HepG2 (cell line): Measurements from ENCODE around the gene STMN3. TPM values are rescaled to one million over a fixed set of nuclear protein-coding genes. Genes with fewer than 3 reads are reported as not detected.

Experiments
- ARHGAP35 ChIP-seq: sonication (generic); formaldehyde crosslinking; IDR thresholded peaks from 2 replicates; pipeline ENCODE4 v1.9.0; 2022; ENCODE audit warnings: mild to moderate bottlenecking, inconsistent platforms, moderate library complexity, missing genetic modification reagents, borderline replicate concordance
- BRD4 ChIP-seq: sonication (generic); formaldehyde crosslinking; IDR thresholded peaks from 2 replicates; pipeline ENCODE4 v1.4.0; 2020; ENCODE audit warnings: missing genetic modification reagents
- ELF4 ChIP-seq: sonication (generic); formaldehyde crosslinking; IDR thresholded peaks from 2 replicates; pipeline ENCODE4 v1.5.0; 2020; ENCODE audit warnings: missing genetic modification reagents, mild to moderate bottlenecking, moderate library complexity, borderline replicate concordance
- NFIB ChIP-seq: sonication (generic); formaldehyde crosslinking; IDR thresholded peaks from 2 replicates; pipeline ENCODE4 v1.9.0; 2021; ENCODE audit warnings: missing genetic modification reagents, mild to moderate bottlenecking, borderline replicate concordance
- NPAS2 ChIP-seq: sonication (generic); formaldehyde crosslinking; IDR thresholded peaks from 2 replicates; pipeline ENCODE4 v1.8.0; 2022; ENCODE audit warnings: mild to moderate bottlenecking, missing genetic modification reagents, borderline replicate concordance
- RBM39 ChIP-seq: fragments of 200-400 bp; formaldehyde crosslinking; IDR thresholded peaks from one replicate; pipeline ENCODE4 v1.6.1; 2018; ENCODE audit warnings: antibody characterized with exemption, mild to moderate bottlenecking, low read depth, low read length; ENCODE audit not compliant: poor library complexity, severe bottlenecking
- ZFY ChIP-seq: sonication (generic); formaldehyde crosslinking; IDR thresholded peaks from 2 replicates; pipeline ENCODE4 v1.4.0; 2020; ENCODE audit warnings: missing genetic modification reagents
- ZKSCAN5 ChIP-seq: sonication (generic); formaldehyde crosslinking; IDR thresholded peaks from 2 replicates; pipeline ENCODE4 v1.5.1; 2020; ENCODE audit warnings: mild to moderate bottlenecking, missing genetic modification reagents
- ZNF232 ChIP-seq: sonication (generic); formaldehyde crosslinking; IDR thresholded peaks from 2 replicates; pipeline ENCODE4 v1.4.0; 2020; ENCODE audit warnings: missing genetic modification reagents, borderline replicate concordance
- ZNF253 ChIP-seq: sonication (generic); formaldehyde crosslinking; IDR thresholded peaks from 2 replicates; pipeline ENCODE4 v1.8.0; 2022; ENCODE audit warnings: mild to moderate bottlenecking, missing genetic modification reagents, borderline replicate concordance
- ZNF543 ChIP-seq: sonication (generic); formaldehyde crosslinking; IDR thresholded peaks from 2 replicates; pipeline ENCODE4 v1.4.0; 2020; ENCODE audit warnings: mild to moderate bottlenecking, missing genetic modification reagents
- ZNF552 ChIP-seq: sonication (generic); formaldehyde crosslinking; IDR thresholded peaks from 2 replicates; pipeline ENCODE4 v1.9.0; 2022; ENCODE audit warnings: missing genetic modification reagents, mild to moderate bottlenecking, borderline replicate concordance
- ZNF713 ChIP-seq: sonication (generic); formaldehyde crosslinking; IDR thresholded peaks from 2 replicates; pipeline ENCODE4 v1.4.0; 2020; ENCODE audit warnings: mild to moderate bottlenecking, missing genetic modification reagents
- polyA plus RNA-seq, 8 experiments: library from polyadenylated mRNA; depleted of rRNA in 3 of 8; stranded (reverse) in 7 of 8; unstranded in 1 of 8; fragments of >200 nt; fragmentation: Illumina TruSeq in 4 of 8; extraction: Trizol in 4 of 8; gene quantifications; 2 replicates each; pipeline versions ENCODE4 v1.2.1 to v1.2.3, GENCODE V29; 2011 to 2016; ENCODE audit warnings: low read depth in 4 of 8, missing spikeins in 1 of 8, mixed read lengths in 1 of 8; ENCODE audit not compliant: insufficient read depth in 1 of 8
- total RNA-seq, 5 experiments: library from RNA; depleted of rRNA; stranded (reverse); fragments of >200 nt; fragmentation: Illumina TruSeq; extraction: Trizol; gene quantifications; 2 replicates each; pipeline ENCODE4 v1.2.3, GENCODE V29; 2016; ENCODE audit warnings: low read depth in 1 of 5
- TF ChIP-seq, protein P1 (sequence below): sonication (generic); formaldehyde crosslinking; IDR thresholded peaks from 2 replicates; pipeline ENCODE4 v1.4.0; 2020; ENCODE audit warnings: missing genetic modification reagents
- TF ChIP-seq, protein P2 (sequence below): sonication (generic); formaldehyde crosslinking; IDR thresholded peaks from 2 replicates; pipeline ENCODE4 v1.5.1; 2020; ENCODE audit warnings: missing genetic modification reagents, mild to moderate bottlenecking, borderline replicate concordance
- TF ChIP-seq, protein P3 (sequence below): sonication (generic); formaldehyde crosslinking; IDR thresholded peaks from 2 replicates; pipeline ENCODE4 v1.4.0; 2020; ENCODE audit warnings: missing genetic modification reagents, mild to moderate bottlenecking, borderline replicate concordance
- TF ChIP-seq, protein P4 (sequence below): sonication (generic); formaldehyde crosslinking; IDR thresholded peaks from 2 replicates; pipeline ENCODE4 v1.4.0; 2020; ENCODE audit warnings: low read depth, missing genetic modification reagents

Gene STMN3
- total and polyA plus RNA-seq, 2 of the 13 experiments (the other 11 are each of a cell fraction or from before 2014, with no cell fraction given): 21.0 to 48.3 TPM

DNA sequence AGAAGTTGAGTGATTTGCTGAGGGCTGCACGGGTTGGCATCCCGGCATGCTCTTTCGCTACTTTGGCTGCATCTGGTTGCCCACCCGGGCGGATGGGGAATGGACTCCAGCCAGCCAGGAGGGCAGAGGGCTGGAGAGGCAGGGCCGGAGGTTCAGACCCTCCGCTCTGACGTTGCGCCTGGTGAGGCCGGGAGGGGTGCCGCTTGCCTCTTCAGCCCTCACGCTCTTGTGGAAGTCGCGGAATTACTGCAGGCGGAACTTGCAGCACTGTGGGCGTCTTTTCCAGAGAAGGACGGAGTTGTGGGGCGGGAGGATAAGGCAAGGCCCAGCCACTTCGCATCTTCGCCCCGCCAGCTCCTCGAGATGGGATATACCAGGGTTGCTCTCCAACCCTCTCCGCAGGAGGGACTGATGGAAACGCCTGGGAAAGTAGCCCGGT lies 5.5 kb upstream of the STMN3 start (continued):
- TF ChIP-seq, protein P1, sequence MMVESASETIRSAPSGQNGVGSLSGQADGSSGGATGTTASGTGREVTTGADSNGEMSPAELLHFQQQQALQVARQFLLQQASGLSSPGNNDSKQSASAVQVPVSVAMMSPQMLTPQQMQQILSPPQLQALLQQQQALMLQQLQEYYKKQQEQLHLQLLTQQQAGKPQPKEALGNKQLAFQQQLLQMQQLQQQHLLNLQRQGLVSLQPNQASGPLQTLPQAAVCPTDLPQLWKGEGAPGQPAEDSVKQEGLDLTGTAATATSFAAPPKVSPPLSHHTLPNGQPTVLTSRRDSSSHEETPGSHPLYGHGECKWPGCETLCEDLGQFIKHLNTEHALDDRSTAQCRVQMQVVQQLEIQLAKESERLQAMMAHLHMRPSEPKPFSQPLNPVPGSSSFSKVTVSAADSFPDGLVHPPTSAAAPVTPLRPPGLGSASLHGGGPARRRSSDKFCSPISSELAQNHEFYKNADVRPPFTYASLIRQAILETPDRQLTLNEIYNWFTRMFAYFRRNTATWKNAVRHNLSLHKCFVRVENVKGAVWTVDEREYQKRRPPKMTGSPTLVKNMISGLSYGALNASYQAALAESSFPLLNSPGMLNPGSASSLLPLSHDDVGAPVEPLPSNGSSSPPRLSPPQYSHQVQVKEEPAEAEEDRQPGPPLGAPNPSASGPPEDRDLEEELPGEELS (CRISPR knock-in tag): no peak
- TF ChIP-seq NPAS2 (no peak), ZNF232 (CRISPR knock-in tag) (no peak), ZNF253 (no peak), NFIB (CRISPR knock-in tag) (no peak), ZNF543 (CRISPR knock-in tag) (no peak; the same call in 1 of the 2 replicates), ELF4 (CRISPR knock-in tag) (no peak), BRD4 (CRISPR knock-in tag) (no peak), ZKSCAN5 (CRISPR knock-in tag) (peak; percentile 65; the same call in 1 of the 2 replicates), RBM39 (no peak), ZNF713 (CRISPR knock-in tag) (no peak), ZFY (no peak), ARHGAP35 (CRISPR knock-in tag) (no peak), ZNF552 (CRISPR knock-in tag) (no peak; the same call in 1 of the 2 replicates)
- TF ChIP-seq, protein P2, sequence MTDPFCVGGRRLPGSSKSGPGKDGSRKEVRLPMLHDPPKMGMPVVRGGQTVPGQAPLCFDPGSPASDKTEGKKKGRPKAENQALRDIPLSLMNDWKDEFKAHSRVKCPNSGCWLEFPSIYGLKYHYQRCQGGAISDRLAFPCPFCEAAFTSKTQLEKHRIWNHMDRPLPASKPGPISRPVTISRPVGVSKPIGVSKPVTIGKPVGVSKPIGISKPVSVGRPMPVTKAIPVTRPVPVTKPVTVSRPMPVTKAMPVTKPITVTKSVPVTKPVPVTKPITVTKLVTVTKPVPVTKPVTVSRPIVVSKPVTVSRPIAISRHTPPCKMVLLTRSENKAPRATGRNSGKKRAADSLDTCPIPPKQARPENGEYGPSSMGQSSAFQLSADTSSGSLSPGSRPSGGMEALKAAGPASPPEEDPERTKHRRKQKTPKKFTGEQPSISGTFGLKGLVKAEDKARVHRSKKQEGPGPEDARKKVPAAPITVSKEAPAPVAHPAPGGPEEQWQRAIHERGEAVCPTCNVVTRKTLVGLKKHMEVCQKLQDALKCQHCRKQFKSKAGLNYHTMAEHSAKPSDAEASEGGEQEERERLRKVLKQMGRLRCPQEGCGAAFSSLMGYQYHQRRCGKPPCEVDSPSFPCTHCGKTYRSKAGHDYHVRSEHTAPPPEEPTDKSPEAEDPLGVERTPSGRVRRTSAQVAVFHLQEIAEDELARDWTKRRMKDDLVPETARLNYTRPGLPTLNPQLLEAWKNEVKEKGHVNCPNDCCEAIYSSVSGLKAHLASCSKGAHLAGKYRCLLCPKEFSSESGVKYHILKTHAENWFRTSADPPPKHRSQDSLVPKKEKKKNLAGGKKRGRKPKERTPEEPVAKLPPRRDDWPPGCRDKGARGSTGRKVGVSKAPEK (CRISPR knock-in tag): 0 out of 2 replicates have a peak, but pooled peaks have one; percentile 62
- TF ChIP-seq, protein P3, sequence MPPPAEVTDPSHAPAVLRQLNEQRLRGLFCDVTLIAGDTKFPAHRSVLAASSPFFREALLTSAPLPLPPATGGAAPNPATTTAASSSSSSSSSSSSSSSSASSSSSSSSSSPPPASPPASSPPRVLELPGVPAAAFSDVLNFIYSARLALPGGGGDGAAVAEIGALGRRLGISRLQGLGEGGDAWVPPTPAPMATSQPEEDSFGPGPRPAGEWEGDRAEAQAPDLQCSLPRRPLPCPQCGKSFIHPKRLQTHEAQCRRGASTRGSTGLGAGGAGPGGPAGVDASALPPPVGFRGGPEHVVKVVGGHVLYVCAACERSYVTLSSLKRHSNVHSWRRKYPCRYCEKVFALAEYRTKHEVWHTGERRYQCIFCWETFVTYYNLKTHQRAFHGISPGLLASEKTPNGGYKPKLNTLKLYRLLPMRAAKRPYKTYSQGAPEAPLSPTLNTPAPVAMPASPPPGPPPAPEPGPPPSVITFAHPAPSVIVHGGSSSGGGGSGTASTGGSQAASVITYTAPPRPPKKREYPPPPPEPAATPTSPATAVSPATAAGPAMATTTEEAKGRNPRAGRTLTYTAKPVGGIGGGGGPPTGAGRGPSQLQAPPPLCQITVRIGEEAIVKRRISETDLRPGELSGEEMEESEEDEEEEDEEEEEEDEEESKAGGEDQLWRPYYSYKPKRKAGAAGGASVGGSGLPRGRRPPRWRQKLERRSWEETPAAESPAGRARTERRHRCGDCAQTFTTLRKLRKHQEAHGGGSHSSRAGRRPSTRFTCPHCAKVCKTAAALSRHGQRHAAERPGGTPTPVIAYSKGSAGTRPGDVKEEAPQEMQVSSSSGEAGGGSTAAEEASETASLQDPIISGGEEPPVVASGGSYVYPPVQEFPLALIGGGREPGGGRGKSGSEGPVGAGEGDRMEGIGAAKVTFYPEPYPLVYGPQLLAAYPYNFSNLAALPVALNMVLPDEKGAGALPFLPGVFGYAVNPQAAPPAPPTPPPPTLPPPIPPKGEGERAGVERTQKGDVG (CRISPR knock-in tag): peak; percentile 71; the same call in 1 of the 2 replicates
- TF ChIP-seq, protein P4, sequence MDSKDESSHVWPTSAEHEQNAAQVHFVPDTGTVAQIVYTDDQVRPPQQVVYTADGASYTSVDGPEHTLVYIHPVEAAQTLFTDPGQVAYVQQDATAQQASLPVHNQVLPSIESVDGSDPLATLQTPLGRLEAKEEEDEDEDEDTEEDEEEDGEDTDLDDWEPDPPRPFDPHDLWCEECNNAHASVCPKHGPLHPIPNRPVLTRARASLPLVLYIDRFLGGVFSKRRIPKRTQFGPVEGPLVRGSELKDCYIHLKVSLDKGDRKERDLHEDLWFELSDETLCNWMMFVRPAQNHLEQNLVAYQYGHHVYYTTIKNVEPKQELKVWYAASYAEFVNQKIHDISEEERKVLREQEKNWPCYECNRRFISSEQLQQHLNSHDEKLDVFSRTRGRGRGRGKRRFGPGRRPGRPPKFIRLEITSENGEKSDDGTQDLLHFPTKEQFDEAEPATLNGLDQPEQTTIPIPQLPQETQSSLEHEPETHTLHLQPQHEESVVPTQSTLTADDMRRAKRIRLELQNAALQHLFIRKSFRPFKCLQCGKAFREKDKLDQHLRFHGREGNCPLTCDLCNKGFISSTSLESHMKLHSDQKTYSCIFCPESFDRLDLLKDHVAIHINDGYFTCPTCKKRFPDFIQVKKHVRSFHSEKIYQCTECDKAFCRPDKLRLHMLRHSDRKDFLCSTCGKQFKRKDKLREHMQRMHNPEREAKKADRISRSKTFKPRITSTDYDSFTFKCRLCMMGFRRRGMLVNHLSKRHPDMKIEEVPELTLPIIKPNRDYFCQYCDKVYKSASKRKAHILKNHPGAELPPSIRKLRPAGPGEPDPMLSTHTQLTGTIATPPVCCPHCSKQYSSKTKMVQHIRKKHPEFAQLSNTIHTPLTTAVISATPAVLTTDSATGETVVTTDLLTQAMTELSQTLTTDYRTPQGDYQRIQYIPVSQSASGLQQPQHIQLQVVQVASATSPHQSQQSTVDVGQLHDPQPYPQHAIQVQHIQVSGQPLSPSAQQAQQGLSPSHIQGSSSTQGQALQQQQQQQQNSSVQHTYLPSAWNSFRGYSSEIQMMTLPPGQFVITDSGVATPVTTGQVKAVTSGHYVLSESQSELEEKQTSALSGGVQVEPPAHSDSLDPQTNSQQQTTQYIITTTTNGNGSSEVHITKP (CRISPR knock-in tag): no peak; the same call in none of the 2 replicates
